Esophagus squamous epithelium (tissue), 4 donors: ENCODE data around the gene ACIN1.

Source experiments
- POLR2A ChIP-seq, 4 donors: fragments of 450-650 bp; IDR thresholded peaks; one replicate each; pipeline ENCODE4 v1.6.1; 2017; ENCODE audit warnings: antibody characterized with exemption in 4 of 4, mild to moderate bottlenecking in 4 of 4, moderate library complexity in 3 of 4
- TF ChIP-seq, protein P1 (sequence below), 6 experiments: fragments of 450-650 bp in 4 of 6; fragments of 200-600 bp in 2 of 6; sonication (generic) in 2 of 6; IDR thresholded peaks; one replicate each; pipeline ENCODE4 v1.5.1; 2016 to 2019; ENCODE audit warnings: antibody characterized with exemption in 6 of 6, mild to moderate bottlenecking in 4 of 6, moderate library complexity in 4 of 6

DNA sequence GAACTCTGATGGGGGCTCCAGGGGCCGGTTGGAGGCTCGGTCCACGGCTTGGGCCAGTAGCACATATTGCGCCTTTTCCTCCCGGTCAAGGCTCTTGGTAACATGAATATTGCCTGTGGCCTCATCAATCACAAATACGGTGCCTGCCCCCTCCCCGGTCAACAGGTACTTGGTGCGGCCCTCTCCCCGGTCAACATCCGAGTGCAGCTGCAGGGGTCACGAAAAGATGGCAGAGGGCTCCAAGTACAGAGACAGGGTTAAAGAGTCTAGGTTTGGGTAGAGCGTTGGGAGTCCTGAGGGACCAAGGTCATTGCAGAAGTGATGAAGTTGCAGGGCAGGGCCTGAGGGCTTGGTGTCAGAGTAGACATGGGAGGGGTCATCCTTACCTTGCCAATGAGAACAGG lies 39.8 kb downstream of the ACIN1 start:
- TF ChIP-seq, protein P1, sequence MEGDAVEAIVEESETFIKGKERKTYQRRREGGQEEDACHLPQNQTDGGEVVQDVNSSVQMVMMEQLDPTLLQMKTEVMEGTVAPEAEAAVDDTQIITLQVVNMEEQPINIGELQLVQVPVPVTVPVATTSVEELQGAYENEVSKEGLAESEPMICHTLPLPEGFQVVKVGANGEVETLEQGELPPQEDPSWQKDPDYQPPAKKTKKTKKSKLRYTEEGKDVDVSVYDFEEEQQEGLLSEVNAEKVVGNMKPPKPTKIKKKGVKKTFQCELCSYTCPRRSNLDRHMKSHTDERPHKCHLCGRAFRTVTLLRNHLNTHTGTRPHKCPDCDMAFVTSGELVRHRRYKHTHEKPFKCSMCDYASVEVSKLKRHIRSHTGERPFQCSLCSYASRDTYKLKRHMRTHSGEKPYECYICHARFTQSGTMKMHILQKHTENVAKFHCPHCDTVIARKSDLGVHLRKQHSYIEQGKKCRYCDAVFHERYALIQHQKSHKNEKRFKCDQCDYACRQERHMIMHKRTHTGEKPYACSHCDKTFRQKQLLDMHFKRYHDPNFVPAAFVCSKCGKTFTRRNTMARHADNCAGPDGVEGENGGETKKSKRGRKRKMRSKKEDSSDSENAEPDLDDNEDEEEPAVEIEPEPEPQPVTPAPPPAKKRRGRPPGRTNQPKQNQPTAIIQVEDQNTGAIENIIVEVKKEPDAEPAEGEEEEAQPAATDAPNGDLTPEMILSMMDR (IDR thresholded peaks at IDR 0.05): no peak
- no peak for TF ChIP-seq POLR2A (IDR thresholded peaks at IDR 0.05)
